Measurements from ENCODE around the gene RIOX2.
"Not testable (repeated sequence)": the region's sequence is repeated elsewhere in the genome, so short reads cannot be mapped to it uniquely, and the experiment has no call there.

RIOX2 gene

GRCh38 chr3:97971679-97972567 lies at the start of gene RIOX2:
Gene RIOX2, minus strand, starts transcription at chr3:97972431. Its CDS starts 4,838 bp downstream, at chr3:97967593.
- DNase-seq (ENCODE audit: low spot score): peak; percentile 56

GRCh38 chr3:98020412-98020811 lies 48.2 kb upstream of the RIOX2 start:
- DNase-seq (ENCODE audit: low spot score): no peak

GRCh38 chr3:98018301-98018700 lies 46.1 kb upstream of the RIOX2 start:
- no peak for DNase-seq (ENCODE audit: low spot score)

- DNase-seq (ENCODE audit: low spot score): no peak
Measured at GRCh38 chr3:98014268-98014585, 42.0 kb upstream of the RIOX2 start.

- DNase-seq (ENCODE audit: low spot score): peak; percentile 90
Measured at GRCh38 chr3:98013411-98014267, 41.4 kb upstream of the RIOX2 start.

GRCh38 chr3:98012979-98013378 lies 40.7 kb upstream of the RIOX2 start:
- DNase-seq (ENCODE audit: low spot score): peak; percentile 50

- not testable (repeated sequence) for DNase-seq (ENCODE audit: low spot score)
Measured at GRCh38 chr3:98010883-98011449, 38.7 kb upstream of the RIOX2 start.

GRCh38 chr3:98010194-98010882 lies 38.1 kb upstream of the RIOX2 start:
- DNase-seq (ENCODE audit: low spot score): no peak

- DNase-seq (ENCODE audit: low spot score): no peak
Measured at GRCh38 chr3:98008855-98009254, 36.6 kb upstream of the RIOX2 start.

GRCh38 chr3:98005438-98005837 lies 33.2 kb upstream of the RIOX2 start:
- DNase-seq (ENCODE audit: low spot score): no peak

GRCh38 chr3:98004721-98005120 lies 32.5 kb upstream of the RIOX2 start:
- DNase-seq (ENCODE audit: low spot score): no peak

GRCh38 chr3:98003306-98003969 lies 31.2 kb upstream of the RIOX2 start:
- no peak for DNase-seq (ENCODE audit: low spot score)

GRCh38 chr3:98002717-98003116 lies 30.5 kb upstream of the RIOX2 start:
- no peak for DNase-seq (ENCODE audit: low spot score)

GRCh38 chr3:97999994-98000393 lies 27.8 kb upstream of the RIOX2 start:
- DNase-seq (ENCODE audit: low spot score): no peak

GRCh38 chr3:97999103-97999502 lies 26.9 kb upstream of the RIOX2 start:
- DNase-seq (ENCODE audit: low spot score): no peak

GRCh38 chr3:97996988-97997387 lies 24.8 kb upstream of the RIOX2 start:
- no peak for DNase-seq (ENCODE audit: low spot score)

GRCh38 chr3:97994328-97994945 lies 22.2 kb upstream of the RIOX2 start:
- DNase-seq (ENCODE audit: low spot score): no peak

GRCh38 chr3:97993526-97993925 lies 21.3 kb upstream of the RIOX2 start:
- no peak for DNase-seq (ENCODE audit: low spot score)

- no peak for DNase-seq (ENCODE audit: low spot score)
Measured at GRCh38 chr3:97992547-97993173, 20.4 kb upstream of the RIOX2 start.

GRCh38 chr3:97991293-97991682 lies 19.1 kb upstream of the RIOX2 start:
- no peak for DNase-seq (ENCODE audit: low spot score)
